Measurements from ENCODE around the gene GLDC. TPM values are rescaled to one million over a fixed set of nuclear protein-coding genes. Genes with fewer than 3 reads are reported as not detected.

GLDC gene
- total RNA-seq, 2 donors from 2014 or later, result 3.0 to 7.9 TPM

- H3K27ac ChIP-seq, result no peak overlapping the region
- H3K36me3 ChIP-seq, result no peaks in the 10 kb centered on the region
- DNase-seq (ENCODE audit: low spot score) (no peak), ATAC-seq (ENCODE audit: insufficient number of reproducible peaks, low FRiP score, low read depth) (no peak)
- H3K9me3 ChIP-seq, result no peaks in the 10 kb centered on the region
- no peak for TF ChIP-seq CTCF (IDR thresholded peaks at IDR 0.05)
- H3K4me1 ChIP-seq (ENCODE audit: control insufficient read depth in 1 of 2, low read depth in 2 of 2), result no peaks in the 10 kb centered on the region
- H3K4me3 ChIP-seq, result no peak overlapping the region
- H3K27me3 ChIP-seq (replicated peaks; ENCODE audit: insufficient read depth), result no peaks in the 10 kb centered on the region
These were observed 18.7 kb upstream of the GLDC start for GRCh38 chr9:6664204-6664680.

- H3K36me3 ChIP-seq, result no peaks in the 10 kb centered on the region
- no peaks in the 10 kb centered on the region for H3K4me1 ChIP-seq (ENCODE audit: control insufficient read depth in 1 of 2, low read depth in 2 of 2)
- no peaks in the 10 kb centered on the region for H3K9me3 ChIP-seq
- no peak for TF ChIP-seq CTCF (IDR thresholded peaks at IDR 0.05)
- no peak overlapping the region for H3K4me3 ChIP-seq
- no peak overlapping the region for H3K27ac ChIP-seq
- DNase-seq (ENCODE audit: low spot score) (no peak), ATAC-seq (ENCODE audit: insufficient number of reproducible peaks, low FRiP score, low read depth) (no peak)
- no peaks in the 10 kb centered on the region for H3K27me3 ChIP-seq (replicated peaks; ENCODE audit: insufficient read depth)
These were observed 15.0 kb upstream of the GLDC start for GRCh38 chr9:6660512-6660911.

GRCh38 chr9:6658628-6659353 lies 13.3 kb upstream of the GLDC start:
- Histone ChIP-seq H3K4me1 (ENCODE audit: control insufficient read depth in 1 of 2, low read depth in 2 of 2) (no peaks in the 10 kb centered on the region), H3K4me3 (no peak overlapping the region), H3K36me3 (no peaks in the 10 kb centered on the region), H3K27ac (no peak overlapping the region), H3K27me3 (replicated peaks; ENCODE audit: insufficient read depth) (no peaks in the 10 kb centered on the region), H3K9me3 (no peaks in the 10 kb centered on the region)
- ATAC-seq (ENCODE audit: insufficient number of reproducible peaks, low FRiP score, low read depth) (no peak), DNase-seq (ENCODE audit: low spot score) (no peak)
- TF ChIP-seq CTCF (IDR thresholded peaks at IDR 0.05), result no peak

GRCh38 chr9:6656614-6657300 lies 11.2 kb upstream of the GLDC start:
- H3K9me3 ChIP-seq, result no peaks in the 10 kb centered on the region
- ATAC-seq (ENCODE audit: insufficient number of reproducible peaks, low FRiP score, low read depth), result no peak
- no peak overlapping the region for H3K27ac ChIP-seq

More at GRCh38 chr9:6656614-6657300, 11.2 kb upstream of the GLDC start:
- no peaks in the 10 kb centered on the region for H3K27me3 ChIP-seq (replicated peaks; ENCODE audit: insufficient read depth)
- TF ChIP-seq CTCF (IDR thresholded peaks at IDR 0.05), result no peak
- H3K4me1 ChIP-seq (ENCODE audit: control insufficient read depth in 1 of 2, low read depth in 2 of 2), result no peaks in the 10 kb centered on the region
- H3K4me3 ChIP-seq, result no peak overlapping the region
- DNase-seq (ENCODE audit: low spot score), result no peak
- no peaks in the 10 kb centered on the region for H3K36me3 ChIP-seq

All from thoracic aorta (tissue), 2 donors.